Astrocyte (in vitro differentiated cells and primary cell): ENCODE results near the gene MARK4. TPM values are rescaled to one million over a fixed set of nuclear protein-coding genes. Genes with fewer than 3 reads are reported as not detected.

Experiments used
- DNase-seq: peaks from one replicate; pipeline ENCODE4 v3.0.0-alpha.2; 2010; ENCODE audit warnings: low read depth
- FAIRE-seq: peaks from 2 replicates; lab custom pipeline; 2011; peaks lifted over from hg19 to GRCh38; lab: Jason Lieb, UNC
- H2AFZ ChIP-seq: 2 replicates; pipeline ENCODE4 v1.6.0; 2012; ENCODE audit warnings: low read depth, low read length, inconsistent platforms
- H3K27ac ChIP-seq: 2 replicates; pipeline ENCODE4 v1.5.1; 2011; ENCODE audit warnings: low read depth, low read length, inconsistent platforms
- H3K27me3 ChIP-seq: 2 replicates; pipeline ENCODE4 v1.6.0; 2011; ENCODE audit warnings: low read length, inconsistent platforms; ENCODE audit not compliant: insufficient read depth
- H3K36me3 ChIP-seq: 2 replicates; pipeline ENCODE4 v1.5.1; 2011; ENCODE audit warnings: low read length, inconsistent platforms; ENCODE audit not compliant: insufficient read depth
- H3K4me1 ChIP-seq: 2 replicates; pipeline ENCODE4 v1.5.1; 2011; ENCODE audit warnings: low read length, inconsistent platforms; ENCODE audit not compliant: insufficient read depth
- H3K4me2 ChIP-seq: 2 replicates; pipeline ENCODE4 v1.6.0; 2012; ENCODE audit warnings: low read length, inconsistent platforms
- H3K4me3 ChIP-seq: 2 replicates; pipeline ENCODE4 v1.5.1; 2011; ENCODE audit warnings: low read depth, mild to moderate bottlenecking, low read length, inconsistent platforms; ENCODE audit not compliant: insufficient read depth
- H3K79me2 ChIP-seq: 2 replicates; pipeline ENCODE4 v1.6.0; 2012; ENCODE audit warnings: mild to moderate bottlenecking, low read length, inconsistent platforms; ENCODE audit not compliant: insufficient read depth
- H3K9ac ChIP-seq: 2 replicates; pipeline ENCODE4 v1.6.0; 2012; ENCODE audit warnings: mild to moderate bottlenecking, low read length, inconsistent platforms
- H3K9me3 ChIP-seq: 2 replicates; pipeline ENCODE4 v1.5.1; 2012; ENCODE audit warnings: low read depth, mild to moderate bottlenecking, low read length, inconsistent platforms; ENCODE audit not compliant: insufficient read depth
- H4K20me1 ChIP-seq: 2 replicates; pipeline ENCODE4 v1.6.0; 2012; ENCODE audit warnings: low read length, inconsistent platforms; ENCODE audit not compliant: insufficient read depth
- H3K27ac Mint-ChIP-seq: one replicate; pipeline ENCODE4 v1.8.0; 2021; ENCODE audit warnings: mild to moderate bottlenecking, mixed read lengths; ENCODE audit not compliant: unreplicated experiment
- H3K27me3 Mint-ChIP-seq: one replicate; pipeline ENCODE4 v1.8.0; 2021; ENCODE audit warnings: low read depth, mixed read lengths; ENCODE audit not compliant: unreplicated experiment
- H3K36me3 Mint-ChIP-seq: one replicate; pipeline ENCODE4 v1.8.0; 2021; ENCODE audit warnings: low read depth, mixed read lengths; ENCODE audit not compliant: unreplicated experiment
- H3K4me1 Mint-ChIP-seq: one replicate; pipeline ENCODE4 v1.8.0; 2021; ENCODE audit warnings: low read depth, mixed read lengths; ENCODE audit not compliant: unreplicated experiment
- H3K4me3 Mint-ChIP-seq: one replicate; pipeline ENCODE4 v1.8.0; 2021; ENCODE audit warnings: mild to moderate bottlenecking, moderate library complexity, mixed read lengths; ENCODE audit not compliant: unreplicated experiment
- H3K9me3 Mint-ChIP-seq: one replicate; pipeline ENCODE4 v1.8.0; 2021; ENCODE audit warnings: mild to moderate bottlenecking, mixed read lengths; ENCODE audit not compliant: unreplicated experiment
- CTCF ChIP-seq: IDR thresholded peaks from 2 replicates; pipeline ENCODE4 v1.5.1; 2011; ENCODE audit warnings: low read depth, mild to moderate bottlenecking, inconsistent platforms, low read length, moderate library complexity; ENCODE audit not compliant: insufficient read depth
- EZH2 ChIP-seq: IDR thresholded peaks from 2 replicates; pipeline ENCODE4 v1.6.1; 2012; ENCODE audit warnings: mild to moderate bottlenecking, low read length, inconsistent platforms; ENCODE audit not compliant: insufficient read depth
- total RNA-seq: library from RNA; stranded (reverse); gene quantifications from 2 replicates; pipeline ENCODE4 v1.2.1, GENCODE V29; 2021

Gene MARK4
- total RNA-seq, 1 donor from 2014 or later, result 61.0 TPM

- Histone ChIP-seq H3K9ac (no peak overlapping the region), H3K27ac (no peak overlapping the region), H3K79me2 (no peaks in the 10 kb centered on the region), H3K4me3 (no peak overlapping the region), H3K4me2 (no peak overlapping the region), H2AFZ (no peak overlapping the region), H3K27me3 (peaks cover 6% of the 10 kb centered on the region), H3K4me1 (no peaks in the 10 kb centered on the region), H3K9me3 (no peaks in the 10 kb centered on the region), H4K20me1 (no peaks in the 10 kb centered on the region), H3K36me3 (no peaks in the 10 kb centered on the region)
- Mint-ChIP-seq H3K36me3 (no peaks in the 10 kb centered on the region), H3K27me3 (peaks cover 39% of the 10 kb centered on the region), H3K9me3 (no peaks in the 10 kb centered on the region), H3K4me1 (no peaks in the 10 kb centered on the region), H3K4me3 (no peak overlapping the region), H3K27ac (no peak overlapping the region)
- DNase-seq (no peak), FAIRE-seq (no peak)
- TF ChIP-seq CTCF, result no peak
- TF ChIP-seq EZH2, result no peak
These were observed 64.2 kb downstream of the MARK4 start for GRCh38 chr19:45315304-45315703.

- Mint-ChIP-seq H3K4me1 (peaks cover under 1% of the 10 kb centered on the region), H3K4me3 (no peak overlapping the region), H3K9me3 (no peaks in the 10 kb centered on the region), H3K36me3 (no peaks in the 10 kb centered on the region), H3K27ac (no peak overlapping the region), H3K27me3 (peaks cover 29% of the 10 kb centered on the region)
- no peak overlapping the region for H3K4me3 ChIP-seq
- H3K79me2 ChIP-seq, result no peaks in the 10 kb centered on the region
- no peak for TF ChIP-seq CTCF
- no peak for TF ChIP-seq EZH2
- H3K4me2 ChIP-seq, result no peak overlapping the region
- no peaks in the 10 kb centered on the region for H4K20me1 ChIP-seq
- FAIRE-seq (no peak), DNase-seq (no peak)
- no peak overlapping the region for H2AFZ ChIP-seq
- peaks cover 10% of the 10 kb centered on the region for H3K27me3 ChIP-seq
- no peaks in the 10 kb centered on the region for H3K9me3 ChIP-seq
- H3K4me1 ChIP-seq, result peaks cover 4% of the 10 kb centered on the region
- no peak overlapping the region for H3K9ac ChIP-seq
- no peaks in the 10 kb centered on the region for H3K36me3 ChIP-seq
- H3K27ac ChIP-seq, result no peak overlapping the region
These were observed 70.1 kb downstream of the MARK4 start for GRCh38 chr19:45320997-45321775.

GRCh38 chr19:45321848-45322247 lies 70.8 kb downstream of the MARK4 start:
- Histone ChIP-seq H3K36me3 (no peaks in the 10 kb centered on the region), H3K9me3 (no peaks in the 10 kb centered on the region), H3K4me2 (no peak overlapping the region), H3K4me1 (peaks cover 7% of the 10 kb centered on the region), H3K79me2 (no peaks in the 10 kb centered on the region), H4K20me1 (no peaks in the 10 kb centered on the region), H3K4me3 (no peak overlapping the region), H3K9ac (no peak overlapping the region), H2AFZ (no peak overlapping the region), H3K27me3 (peaks cover 7% of the 10 kb centered on the region), H3K27ac (no peak overlapping the region)
- TF ChIP-seq CTCF, result no peak
- TF ChIP-seq EZH2, result no peak
- peaks cover 2% of the 10 kb centered on the region for H3K4me1 Mint-ChIP-seq
- H3K27me3 Mint-ChIP-seq, result peaks cover 24% of the 10 kb centered on the region
- no peaks in the 10 kb centered on the region for H3K36me3 Mint-ChIP-seq
- no peak overlapping the region for H3K27ac Mint-ChIP-seq
- DNase-seq (no peak), FAIRE-seq (no peak)
- no peaks in the 10 kb centered on the region for H3K9me3 Mint-ChIP-seq
- no peak overlapping the region for H3K4me3 Mint-ChIP-seq
